NCI-H226 (cell line): Measurements from ENCODE around the gene SPG7.

ENCODE experiments used
- DNase-seq: peaks from one replicate; pipeline ENCODE4 v3.0.0-alpha.2; 2015

SPG7 gene

GRCh38 chr16:89548344-89549006, 40.3 kb downstream of the SPG7 start:
- DNase-seq: no peak

- DNase-seq: no peak
Measured at GRCh38 chr16:89549007-89549700, 41.0 kb downstream of the SPG7 start.

- DNase-seq: no peak
Measured at GRCh38 chr16:89550421-89551007, 42.3 kb downstream of the SPG7 start.

GRCh38 chr16:89552329-89552728, 44.1 kb downstream of the SPG7 start:
- DNase-seq: no peak

- DNase-seq: no peak
Measured at GRCh38 chr16:89552913-89553312, 44.7 kb downstream of the SPG7 start.

GRCh38 chr16:89553733-89554132, 45.5 kb downstream of the SPG7 start:
- DNase-seq: no peak

GRCh38 chr16:89554343-89554742, 46.1 kb downstream of the SPG7 start:
- no peak for DNase-seq

- no peak for DNase-seq
Measured at GRCh38 chr16:89555265-89555664, 47.1 kb downstream of the SPG7 start.

GRCh38 chr16:89555780-89556179, 47.6 kb downstream of the SPG7 start:
- DNase-seq: no peak

- DNase-seq: peak; percentile 38
Measured at GRCh38 chr16:89556750-89557689, 48.8 kb downstream of the SPG7 start.

- DNase-seq: no peak
Measured at GRCh38 chr16:89557690-89558490, 49.7 kb downstream of the SPG7 start.

GRCh38 chr16:89560378-89561141, 52.4 kb downstream of the SPG7 start, which contains the start of gene RPL13:
TSS of gene RPL13 (plus strand) at chr16:89560682. CDS start at chr16:89560960, 278 bp downstream.
- peak; percentile 94 for DNase-seq

GRCh38 chr16:89561142-89561883, 53.1 kb downstream of the SPG7 start:
- DNase-seq: no peak

- no peak for DNase-seq
Measured at GRCh38 chr16:89561884-89562599, 53.8 kb downstream of the SPG7 start.

GRCh38 chr16:89562939-89563338, 54.7 kb downstream of the SPG7 start:
- no peak for DNase-seq

GRCh38 chr16:89563639-89564392, 55.6 kb downstream of the SPG7 start:
- DNase-seq: no peak

GRCh38 chr16:89564476-89565255, 56.5 kb downstream of the SPG7 start:
- no peak for DNase-seq

- DNase-seq: peak; percentile 32
Measured at GRCh38 chr16:89565256-89565505, 57.0 kb downstream of the SPG7 start.
